ENCODE results near the gene MAD1L1. TPM values are rescaled to one million over a fixed set of nuclear protein-coding genes. Genes with fewer than 3 reads are reported as not detected.

MAD1L1 gene
- total RNA-seq, 1 donor from 2014 or later, result 57.4 TPM

GRCh38 chr7:1846331-1847065, 386.2 kb downstream of the MAD1L1 start:
- Histone ChIP-seq H3K27me3 (ENCODE audit: control insufficient read depth, insufficient read depth, low read length) (no peaks in the 10 kb centered on the region), H3K36me3 (ENCODE audit: control insufficient read depth, insufficient read depth, low read length) (no peaks in the 10 kb centered on the region), H3K4me3 (ENCODE audit: low read depth, low read length) (no peak overlapping the region)
- DNase-seq (ENCODE audit: low read depth) (no peak), FAIRE-seq (no peak)
- TF ChIP-seq, protein P1, sequence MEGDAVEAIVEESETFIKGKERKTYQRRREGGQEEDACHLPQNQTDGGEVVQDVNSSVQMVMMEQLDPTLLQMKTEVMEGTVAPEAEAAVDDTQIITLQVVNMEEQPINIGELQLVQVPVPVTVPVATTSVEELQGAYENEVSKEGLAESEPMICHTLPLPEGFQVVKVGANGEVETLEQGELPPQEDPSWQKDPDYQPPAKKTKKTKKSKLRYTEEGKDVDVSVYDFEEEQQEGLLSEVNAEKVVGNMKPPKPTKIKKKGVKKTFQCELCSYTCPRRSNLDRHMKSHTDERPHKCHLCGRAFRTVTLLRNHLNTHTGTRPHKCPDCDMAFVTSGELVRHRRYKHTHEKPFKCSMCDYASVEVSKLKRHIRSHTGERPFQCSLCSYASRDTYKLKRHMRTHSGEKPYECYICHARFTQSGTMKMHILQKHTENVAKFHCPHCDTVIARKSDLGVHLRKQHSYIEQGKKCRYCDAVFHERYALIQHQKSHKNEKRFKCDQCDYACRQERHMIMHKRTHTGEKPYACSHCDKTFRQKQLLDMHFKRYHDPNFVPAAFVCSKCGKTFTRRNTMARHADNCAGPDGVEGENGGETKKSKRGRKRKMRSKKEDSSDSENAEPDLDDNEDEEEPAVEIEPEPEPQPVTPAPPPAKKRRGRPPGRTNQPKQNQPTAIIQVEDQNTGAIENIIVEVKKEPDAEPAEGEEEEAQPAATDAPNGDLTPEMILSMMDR (IDR thresholded peaks at IDR 0.05; ENCODE audit: insufficient read depth, low read length, severe bottlenecking), result no peak

DNA sequence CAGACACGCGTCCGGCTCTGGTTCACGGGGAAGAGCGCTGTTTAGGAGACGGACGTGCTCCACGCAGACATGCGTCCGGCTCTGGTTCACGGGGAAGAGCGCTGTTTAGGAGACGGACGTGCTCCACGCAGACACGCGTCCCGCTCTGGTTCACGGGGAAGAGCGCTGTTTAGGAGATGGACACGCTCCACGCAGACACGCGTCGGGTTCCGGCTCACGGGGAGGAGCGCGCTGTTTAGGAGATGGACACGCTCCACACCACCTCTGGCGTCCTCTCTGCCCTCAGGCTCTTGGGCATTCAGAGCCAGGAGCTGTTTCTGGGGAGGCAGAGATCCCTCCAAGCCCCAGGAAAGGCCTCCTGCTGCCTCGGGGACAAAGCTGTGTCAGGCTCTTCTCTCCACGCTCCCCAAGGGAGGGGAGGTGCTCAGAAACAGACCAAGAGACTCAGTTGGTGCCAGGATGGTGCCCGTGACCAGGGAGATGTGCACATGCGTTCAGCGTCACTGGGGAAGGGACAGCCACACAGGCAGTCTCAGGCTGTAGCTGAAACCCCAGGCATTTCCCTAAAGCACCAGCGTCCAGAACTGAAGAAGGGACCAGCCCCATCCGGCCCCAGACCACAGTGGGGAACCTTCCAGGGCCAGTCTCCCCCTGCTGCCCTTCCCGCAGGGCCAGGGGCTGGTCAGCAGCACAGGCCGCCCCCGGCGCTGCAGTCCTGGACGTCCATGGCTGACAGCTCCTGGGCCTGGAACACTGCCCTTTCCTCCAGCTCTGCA, 387.0 kb downstream of the MAD1L1 start:
- FAIRE-seq, result no peak
- TF ChIP-seq, protein P1 (IDR thresholded peaks at IDR 0.05; ENCODE audit: insufficient read depth, low read length, severe bottlenecking), result no peak
- DNase-seq (ENCODE audit: low read depth), result no peak
- no peaks in the 10 kb centered on the region for H3K27me3 ChIP-seq (ENCODE audit: control insufficient read depth, insufficient read depth, low read length)
- H3K4me3 ChIP-seq (ENCODE audit: low read depth, low read length), result no peak overlapping the region
- H3K36me3 ChIP-seq (ENCODE audit: control insufficient read depth, insufficient read depth, low read length), result no peaks in the 10 kb centered on the region

- Histone ChIP-seq H3K36me3 (ENCODE audit: control insufficient read depth, insufficient read depth, low read length) (no peaks in the 10 kb centered on the region), H3K27me3 (ENCODE audit: control insufficient read depth, insufficient read depth, low read length) (no peaks in the 10 kb centered on the region), H3K4me3 (ENCODE audit: low read depth, low read length) (no peak overlapping the region)
- DNase-seq (ENCODE audit: low read depth) (no peak), FAIRE-seq (no peak)
- TF ChIP-seq, protein P1 (IDR thresholded peaks at IDR 0.05; ENCODE audit: insufficient read depth, low read length, severe bottlenecking), result no peak
These were observed 387.8 kb downstream of the MAD1L1 start for GRCh38 chr7:1844951-1845390.

DNA sequence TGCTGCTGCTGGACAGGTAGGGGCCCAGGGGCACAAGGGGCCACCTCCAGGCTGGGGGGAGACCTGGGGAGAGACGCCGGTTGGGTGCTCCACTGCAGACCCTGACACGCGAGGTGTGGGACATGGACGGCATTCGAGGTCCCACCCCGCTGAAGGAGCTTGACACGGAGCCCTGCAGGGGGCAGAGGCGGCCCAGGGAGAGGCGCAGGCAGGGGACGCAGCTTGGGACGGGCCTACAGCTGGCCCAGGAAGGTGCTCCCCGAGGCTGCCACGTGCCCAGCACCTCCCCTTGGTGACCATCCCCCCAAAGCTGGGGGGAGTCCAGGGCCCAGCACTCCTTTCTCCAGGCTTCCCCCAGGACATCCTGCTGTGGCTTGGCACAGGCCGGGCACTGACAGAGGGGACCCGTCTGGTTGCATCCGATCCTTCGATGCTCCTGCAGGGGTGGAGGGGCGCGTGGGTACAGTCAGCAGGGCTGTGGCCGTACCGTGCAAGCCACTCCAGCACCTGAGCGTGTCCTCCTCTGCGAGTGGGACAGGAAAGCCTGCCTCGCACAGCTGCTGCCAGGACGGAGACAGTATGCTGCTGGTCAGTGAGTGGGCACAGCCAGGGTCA, 388.3 kb downstream of the MAD1L1 start:
- Histone ChIP-seq H3K36me3 (ENCODE audit: control insufficient read depth, insufficient read depth, low read length) (no peaks in the 10 kb centered on the region), H3K27me3 (ENCODE audit: control insufficient read depth, insufficient read depth, low read length) (no peaks in the 10 kb centered on the region), H3K4me3 (ENCODE audit: low read depth, low read length) (no peak overlapping the region)
- DNase-seq (ENCODE audit: low read depth), result no peak
- FAIRE-seq, result no peak
- TF ChIP-seq, protein P1 (IDR thresholded peaks at IDR 0.05; ENCODE audit: insufficient read depth, low read length, severe bottlenecking), result no peak

GRCh38 chr7:1843921-1844335, 388.8 kb downstream of the MAD1L1 start:
- H3K27me3 ChIP-seq (ENCODE audit: control insufficient read depth, insufficient read depth, low read length), result no peaks in the 10 kb centered on the region
- DNase-seq (ENCODE audit: low read depth), result no peak
- no peak overlapping the region for H3K4me3 ChIP-seq (ENCODE audit: low read depth, low read length)
- no peaks in the 10 kb centered on the region for H3K36me3 ChIP-seq (ENCODE audit: control insufficient read depth, insufficient read depth, low read length)
- no peak for FAIRE-seq
- TF ChIP-seq, protein P1 (IDR thresholded peaks at IDR 0.05; ENCODE audit: insufficient read depth, low read length, severe bottlenecking), result no peak

Data from bronchial epithelial cell (primary cell).